ENCODE data around the gene KCNN3.

The KCNN3 gene

GRCh38 chr1:154711416-154711815 is 158.7 kb downstream of the KCNN3 start:
- CTCF ChIA-PET, result interaction anchor here (0.7 kb wide), 1 partner anchor 180 kb away, joined by 4 read pairs; no protein-coding TSS in a partner anchor
- Histone ChIP-seq H3K27ac (ENCODE audit: extremely low read depth, low read depth, low read length) (no peak overlapping the region), H3K9me3 (ENCODE audit: control insufficient read depth, insufficient read depth, low read depth, low read length) (no peaks in the 10 kb centered on the region), H3K4me1 (ENCODE audit: control insufficient read depth, insufficient read depth, low read length) (no peaks in the 10 kb centered on the region), H3K4me3 (ENCODE audit: low read depth, low read length) (no peak overlapping the region), H3K36me3 (ENCODE audit: control insufficient read depth in 2 of 2, insufficient read depth in 1 of 2, low read length in 2 of 2) (peaks cover 0 to 5% of the 10 kb centered on the region in 2 experiments; a peak in 1 of 3 replicates)
- TF ChIP-seq GFI1B (tag by site-specific recombination; IDR thresholded peaks at IDR 0.05) (no peak), ZNF433 (tag by site-specific recombination; IDR thresholded peaks at IDR 0.05; ENCODE audit: low read depth) (no peak), ZNF596 (tag by site-specific recombination; IDR thresholded peaks at IDR 0.05) (no peak), ZNF530 (tag by site-specific recombination; IDR thresholded peaks at IDR 0.05; ENCODE audit: low read depth) (no peak), ZNF544 (tag by site-specific recombination; IDR thresholded peaks at IDR 0.05) (no peak), ZSCAN23 (tag by site-specific recombination; IDR thresholded peaks at IDR 0.05) (no peak), ZNF302 (tag by site-specific recombination; IDR thresholded peaks at IDR 0.05; ENCODE audit: low read depth) (no peak)
- TF ChIP-seq, protein P1, sequence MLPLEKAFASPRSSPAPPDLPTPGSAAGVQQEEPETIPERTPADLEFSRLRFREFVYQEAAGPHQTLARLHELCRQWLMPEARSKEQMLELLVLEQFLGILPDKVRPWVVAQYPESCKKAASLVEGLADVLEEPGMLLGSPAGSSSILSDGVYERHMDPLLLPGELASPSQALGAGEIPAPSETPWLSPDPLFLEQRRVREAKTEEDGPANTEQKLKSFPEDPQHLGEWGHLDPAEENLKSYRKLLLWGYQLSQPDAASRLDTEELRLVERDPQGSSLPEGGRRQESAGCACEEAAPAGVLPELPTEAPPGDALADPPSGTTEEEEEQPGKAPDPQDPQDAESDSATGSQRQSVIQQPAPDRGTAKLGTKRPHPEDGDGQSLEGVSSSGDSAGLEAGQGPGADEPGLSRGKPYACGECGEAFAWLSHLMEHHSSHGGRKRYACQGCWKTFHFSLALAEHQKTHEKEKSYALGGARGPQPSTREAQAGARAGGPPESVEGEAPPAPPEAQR (tag by site-specific recombination; IDR thresholded peaks at IDR 0.05), result no peak
- POLR2A ChIA-PET, result no interaction called here

DNA sequence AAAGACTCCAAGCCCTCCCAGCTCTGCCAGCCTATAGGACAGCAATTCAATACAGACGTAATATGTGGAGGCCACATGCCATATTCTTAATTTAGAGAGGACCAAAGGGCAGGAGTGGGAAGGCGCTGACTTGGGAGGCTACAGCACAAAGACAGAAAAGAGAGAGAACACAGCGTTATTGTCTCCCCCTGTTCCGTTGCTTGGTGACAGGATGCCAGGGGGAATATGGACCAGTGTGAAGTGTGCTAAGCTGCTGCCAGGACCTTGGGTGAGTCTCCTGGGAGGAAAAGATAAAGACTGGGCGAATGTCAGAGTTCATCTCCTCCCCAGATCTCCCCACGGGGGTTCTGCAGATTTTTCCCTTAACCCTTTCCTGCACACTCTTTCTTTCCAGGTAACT is 160.0 kb downstream of the KCNN3 start:
- CTCF ChIA-PET, result interaction anchor here (0.8 kb wide), 1 partner anchor 47 kb away, joined by 3 read pairs; no protein-coding TSS in a partner anchor
- Histone ChIP-seq H3K27ac (ENCODE audit: extremely low read depth, low read depth, low read length) (no peak overlapping the region), H3K9me3 (ENCODE audit: control insufficient read depth, insufficient read depth, low read depth, low read length) (no peaks in the 10 kb centered on the region), H3K4me1 (ENCODE audit: control insufficient read depth, insufficient read depth, low read length) (no peaks in the 10 kb centered on the region), H3K4me3 (ENCODE audit: low read depth, low read length) (no peak overlapping the region), H3K36me3 (ENCODE audit: control insufficient read depth in 2 of 2, insufficient read depth in 1 of 2, low read length in 2 of 2) (peaks cover 0 to 5% of the 10 kb centered on the region in 2 experiments; a peak in 1 of 3 replicates)
- TF ChIP-seq ZNF664 (tag by site-specific recombination; IDR thresholded peaks at IDR 0.05) (no peak), KLF1 (tag by site-specific recombination; IDR thresholded peaks at IDR 0.05) (no peak), ZNF704 (tag by site-specific recombination; IDR thresholded peaks at IDR 0.05) (no peak), ZNF560 (tag by site-specific recombination; IDR thresholded peaks at IDR 0.05; ENCODE audit: borderline replicate concordance) (no peak), HOXC10 (CRISPR knock-in tag; IDR thresholded peaks at IDR 0.05) (no peak), TCF7L2 (IDR thresholded peaks at IDR 0.05; ENCODE audit: borderline replicate concordance, low read depth, low read length) (no peak), ZNF211 (tag by site-specific recombination; IDR thresholded peaks at IDR 0.05; ENCODE audit: low read depth) (no peak), ZNF600 (tag by site-specific recombination; IDR thresholded peaks at IDR 0.05) (no peak), ZNF555 (tag by site-specific recombination; conservative IDR thresholded peaks at IDR 0.05) (no peak), ZNF626 (tag by site-specific recombination; IDR thresholded peaks at IDR 0.05) (no peak), ZNF394 (tag by site-specific recombination; IDR thresholded peaks at IDR 0.05; ENCODE audit: borderline replicate concordance) (no peak), GFI1B (tag by site-specific recombination; IDR thresholded peaks at IDR 0.05) (no peak), ZNF366 (tag by site-specific recombination; conservative IDR thresholded peaks at IDR 0.05) (no peak)
- TF ChIP-seq, protein P2, sequence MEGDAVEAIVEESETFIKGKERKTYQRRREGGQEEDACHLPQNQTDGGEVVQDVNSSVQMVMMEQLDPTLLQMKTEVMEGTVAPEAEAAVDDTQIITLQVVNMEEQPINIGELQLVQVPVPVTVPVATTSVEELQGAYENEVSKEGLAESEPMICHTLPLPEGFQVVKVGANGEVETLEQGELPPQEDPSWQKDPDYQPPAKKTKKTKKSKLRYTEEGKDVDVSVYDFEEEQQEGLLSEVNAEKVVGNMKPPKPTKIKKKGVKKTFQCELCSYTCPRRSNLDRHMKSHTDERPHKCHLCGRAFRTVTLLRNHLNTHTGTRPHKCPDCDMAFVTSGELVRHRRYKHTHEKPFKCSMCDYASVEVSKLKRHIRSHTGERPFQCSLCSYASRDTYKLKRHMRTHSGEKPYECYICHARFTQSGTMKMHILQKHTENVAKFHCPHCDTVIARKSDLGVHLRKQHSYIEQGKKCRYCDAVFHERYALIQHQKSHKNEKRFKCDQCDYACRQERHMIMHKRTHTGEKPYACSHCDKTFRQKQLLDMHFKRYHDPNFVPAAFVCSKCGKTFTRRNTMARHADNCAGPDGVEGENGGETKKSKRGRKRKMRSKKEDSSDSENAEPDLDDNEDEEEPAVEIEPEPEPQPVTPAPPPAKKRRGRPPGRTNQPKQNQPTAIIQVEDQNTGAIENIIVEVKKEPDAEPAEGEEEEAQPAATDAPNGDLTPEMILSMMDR (tag by site-specific recombination; IDR thresholded peaks at IDR 0.05), result no peak
- POLR2A ChIA-PET, result no interaction called here
